Measurements from ENCODE around the gene AMIGO1.

Gene AMIGO1

GRCh38 chr1:109502364-109502851 is 7.1 kb downstream of the AMIGO1 start:
- in situ Hi-C loops (cut with HindIII; ENCODE audit: low pct_ligation_motif_present, low sequenced_read_pairs) = no loop called here
- no peak overlapping the region for H3K4me3 ChIP-seq (ENCODE audit: low read depth, low read length)
- DNase-seq = no peak
- H3K27me3 ChIP-seq (replicated peaks) = no peaks in the 10 kb centered on the region
- no peak for TF ChIP-seq CTCF (IDR thresholded peaks at IDR 0.05; ENCODE audit: low read depth, low read length, missing control alignments)
- no peak overlapping the region for H3K27ac ChIP-seq
- no peaks in the 10 kb centered on the region for H3K36me3 ChIP-seq (replicated peaks)

GRCh38 chr1:109501644-109502363 is 7.7 kb downstream of the AMIGO1 start:
- no peak overlapping the region for H3K4me3 ChIP-seq (ENCODE audit: low read depth, low read length)
- H3K27ac ChIP-seq = no peak overlapping the region
- H3K27me3 ChIP-seq (replicated peaks) = no peaks in the 10 kb centered on the region
- in situ Hi-C loops (cut with HindIII; ENCODE audit: low pct_ligation_motif_present, low sequenced_read_pairs) = no loop called here
- no peak for TF ChIP-seq CTCF (IDR thresholded peaks at IDR 0.05; ENCODE audit: low read depth, low read length, missing control alignments)
- no peaks in the 10 kb centered on the region for H3K36me3 ChIP-seq (replicated peaks)
- DNase-seq = no peak

- in situ Hi-C loops (cut with HindIII; ENCODE audit: low pct_ligation_motif_present, low sequenced_read_pairs) = no loop called here
- no peak overlapping the region for H3K27ac ChIP-seq
- H3K36me3 ChIP-seq (replicated peaks) = no peaks in the 10 kb centered on the region
Measured at GRCh38 chr1:109500941-109501381, 8.6 kb downstream of the AMIGO1 start.

GRCh38 chr1:109499661-109500536 is 9.6 kb downstream of the AMIGO1 start:
- no peaks in the 10 kb centered on the region for H3K27me3 ChIP-seq (replicated peaks)
- H3K36me3 ChIP-seq (replicated peaks) = no peaks in the 10 kb centered on the region
- H3K4me3 ChIP-seq (ENCODE audit: low read depth, low read length) = no peak overlapping the region
- peak; percentile 26 for DNase-seq
- TF ChIP-seq CTCF (IDR thresholded peaks at IDR 0.05; ENCODE audit: low read depth, low read length, missing control alignments) = peak; percentile 70
- in situ Hi-C loops (cut with HindIII; ENCODE audit: low pct_ligation_motif_present, low sequenced_read_pairs) = no loop called here
- no peak overlapping the region for H3K27ac ChIP-seq

More at GRCh38 chr1:109500941-109501381, 8.6 kb downstream of the AMIGO1 start:
- DNase-seq = peak; percentile 59
- no peak for TF ChIP-seq CTCF (IDR thresholded peaks at IDR 0.05; ENCODE audit: low read depth, low read length, missing control alignments)
- no peak overlapping the region for H3K4me3 ChIP-seq (ENCODE audit: low read depth, low read length)
- no peaks in the 10 kb centered on the region for H3K27me3 ChIP-seq (replicated peaks)

- Histone ChIP-seq H3K36me3 (replicated peaks) (no peaks in the 10 kb centered on the region), H3K4me3 (ENCODE audit: low read depth, low read length) (no peak overlapping the region), H3K27me3 (replicated peaks) (no peaks in the 10 kb centered on the region), H3K27ac (no peak overlapping the region)
- TF ChIP-seq CTCF (IDR thresholded peaks at IDR 0.05; ENCODE audit: low read depth, low read length, missing control alignments) = no peak
- DNase-seq = no peak
- in situ Hi-C loops (cut with HindIII; ENCODE audit: low pct_ligation_motif_present, low sequenced_read_pairs) = no loop called here
Measured at GRCh38 chr1:109499081-109499480, 10.4 kb downstream of the AMIGO1 start.

Data from brain microvascular endothelial cell (primary cell).